GM12874 (cell line): ENCODE results near the gene LMF1.

ENCODE experiments used
- CTCF ChIP-seq: IDR thresholded peaks from 2 replicates; pipeline ENCODE4 v1.5.1; 2011; ENCODE audit warnings: low read depth, mild to moderate bottlenecking, control low read depth, low read length, moderate library complexity; ENCODE audit not compliant: insufficient read depth

The LMF1 gene

GRCh38 chr16:894841-895240, 75.9 kb downstream of the LMF1 start:
- TF ChIP-seq CTCF = no peak

GRCh38 chr16:894136-894535, 76.6 kb downstream of the LMF1 start:
- TF ChIP-seq CTCF = no peak

DNA sequence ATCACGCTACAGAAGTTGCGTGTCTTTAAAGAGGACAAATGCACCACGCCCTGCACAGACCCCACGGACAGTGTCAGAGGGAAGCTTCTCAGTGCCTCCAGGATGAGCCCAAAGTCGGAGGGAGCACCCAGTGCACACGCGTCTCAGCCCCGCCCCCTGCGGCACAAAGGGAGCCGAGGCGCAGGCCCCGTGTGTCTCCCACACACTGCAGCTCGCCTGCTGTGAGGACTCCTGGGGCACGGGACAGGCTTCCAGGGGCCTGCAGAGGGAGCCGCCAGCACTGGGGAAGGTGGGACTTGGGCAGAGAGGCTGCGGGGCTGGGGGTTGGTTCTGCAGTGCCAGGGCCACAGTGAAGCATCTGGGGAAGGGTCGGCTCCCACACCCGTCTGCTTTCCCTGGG, 77.4 kb downstream of the LMF1 start:
- no peak for TF ChIP-seq CTCF

DNA sequence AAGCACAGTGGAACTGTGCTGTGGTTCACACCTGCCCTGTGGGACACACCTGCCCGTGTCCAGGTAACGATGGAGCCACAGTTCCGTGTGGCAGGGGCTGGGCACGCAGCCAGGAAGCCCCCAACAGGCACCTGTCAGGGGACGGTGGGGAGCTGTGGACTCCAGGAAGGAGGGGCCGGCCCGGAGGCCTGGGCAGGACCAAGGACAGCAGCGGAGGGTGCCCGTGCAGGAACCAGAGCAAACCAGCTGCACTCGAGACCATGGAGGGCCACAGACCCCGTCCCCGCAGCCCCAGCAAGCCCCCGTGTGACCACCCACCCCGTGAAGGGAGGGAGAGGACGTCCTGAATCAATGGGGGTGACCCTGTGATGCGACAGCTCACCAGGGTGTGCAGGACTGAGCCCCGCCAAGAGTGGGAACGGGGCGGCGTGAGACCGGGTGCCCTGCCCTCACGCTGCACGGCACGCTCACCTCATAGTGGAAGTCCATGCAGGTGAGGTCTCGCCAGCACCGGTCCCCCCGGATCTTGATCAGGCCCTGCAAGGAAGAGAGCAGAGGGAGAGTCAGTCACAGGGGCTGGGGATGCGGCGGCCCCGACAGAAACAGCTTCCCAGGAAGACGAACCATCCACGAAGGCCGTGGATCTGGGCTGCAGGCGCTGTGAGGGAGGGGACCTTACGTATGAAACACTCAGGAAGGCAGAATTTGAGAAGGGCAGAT, 78.1 kb downstream of the LMF1 start:
- TF ChIP-seq CTCF = no peak

GRCh38 chr16:892006-892405, 78.8 kb downstream of the LMF1 start:
- no peak for TF ChIP-seq CTCF

GRCh38 chr16:891353-891740, 79.4 kb downstream of the LMF1 start:
- no peak for TF ChIP-seq CTCF

DNA sequence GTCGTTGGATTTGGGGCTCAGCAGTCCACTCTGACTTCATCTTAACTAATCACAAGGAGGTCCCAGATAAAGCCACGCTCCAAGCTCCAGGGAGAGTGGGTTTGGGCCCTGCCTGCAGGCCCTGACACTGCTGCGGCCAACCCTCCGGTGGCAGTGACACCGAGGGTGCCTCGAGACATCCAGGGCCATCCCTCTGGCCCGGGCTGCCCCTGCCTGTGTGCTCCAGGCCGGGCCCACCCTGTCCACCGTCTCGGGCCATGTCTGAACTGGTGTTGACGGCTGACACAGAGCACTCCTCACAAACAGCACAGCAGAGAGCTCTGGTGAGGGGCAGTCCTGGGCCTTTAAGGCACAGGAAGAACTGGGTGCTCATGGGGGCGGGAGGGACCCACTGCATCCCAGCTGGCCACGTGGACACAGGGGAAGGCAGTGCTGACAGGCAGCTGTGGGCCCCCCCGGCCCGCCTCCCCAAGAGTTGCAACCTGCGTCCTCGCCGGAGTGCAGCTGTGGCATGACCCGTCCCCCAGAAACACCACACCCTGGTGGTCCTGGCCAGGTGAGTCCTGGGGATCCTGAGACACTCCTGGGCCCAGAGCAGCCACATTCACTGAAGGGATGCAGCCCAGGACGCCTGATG, 80.0 kb downstream of the LMF1 start:
- TF ChIP-seq CTCF = no peak
